Activated CD8-positive, alpha-beta memory T cell treated with anti-CD3 and anti-CD28 coated beads, Interleukin-2, amount 10 ng/mL, durations not matched to agents 7 days and 5 days (primary cell): ENCODE measurements around the gene ANKLE2. TPM values are rescaled to one million over a fixed set of nuclear protein-coding genes. Genes with fewer than 3 reads are reported as not detected.

ENCODE experiments used
- ATAC-seq: fragments of 150-1000 bp; cut with Tn5 transposase; one replicate; pipeline ENCODE4 v1.10.0; 2021; ENCODE audit warnings: moderate library complexity
- CTCF ChIA-PET: fragments of 350-600 bp; sonication (Branson Sonifier 250); formaldehyde crosslinking; loops from one replicate; lab custom pipeline; 2021; ENCODE audit warnings: antibody characterized with exemption; lab: Charles Lee
- DNase-seq: peaks from one replicate; pipeline ENCODE4 v3.0.0-alpha.2; 2020
- H3K27ac Mint-ChIP-seq: one replicate; pipeline ENCODE4 v1.8.0; 2021; ENCODE audit warnings: mild to moderate bottlenecking, mixed read lengths
- H3K27me3 Mint-ChIP-seq: one replicate; pipeline ENCODE4 v1.8.0; 2021; ENCODE audit warnings: mixed read lengths
- H3K36me3 Mint-ChIP-seq: one replicate; pipeline ENCODE4 v1.8.0; 2021; ENCODE audit warnings: mild to moderate bottlenecking, mixed read lengths
- H3K4me1 Mint-ChIP-seq: one replicate; pipeline ENCODE4 v1.8.0; 2021; ENCODE audit warnings: mixed read lengths
- H3K4me3 Mint-ChIP-seq: one replicate; pipeline ENCODE4 v1.8.0; 2021; ENCODE audit warnings: mild to moderate bottlenecking, moderate library complexity, mixed read lengths
- H3K9me3 Mint-ChIP-seq: one replicate; pipeline ENCODE4 v1.8.0; 2022; ENCODE audit warnings: low read depth, mixed read lengths
- total RNA-seq, 2 experiments: library from RNA; stranded (reverse); gene quantifications; one replicate each; pipeline ENCODE4 v1.2.3, GENCODE V29; 2021

The ANKLE2 gene
- total RNA-seq, 2 experiments from 2014 or later, result 105 to 106 TPM

- Mint-ChIP-seq H3K4me3 (no peak overlapping the region), H3K36me3 (peaks cover 61% of the 10 kb centered on the region), H3K27me3 (no peaks in the 10 kb centered on the region), H3K27ac (no peak overlapping the region), H3K9me3 (no peaks in the 10 kb centered on the region), H3K4me1 (peaks cover 3% of the 10 kb centered on the region)
- CTCF ChIA-PET, result no interaction called here
- ATAC-seq (no peak), DNase-seq (no peak)
These were observed 85.7 kb downstream of the ANKLE2 start for GRCh38 chr12:132675757-132676432.

Other genes with a start within 250 kb of the ANKLE2 start
- not detected for gene LRCOL1, start 151.2 kb downstream of the ANKLE2 start, total RNA-seq
- gene P2RX2, start 143.1 kb downstream of the ANKLE2 start, total RNA-seq, result not detected
- gene POLE, start 74.5 kb downstream of the ANKLE2 start, total RNA-seq, result 100 to 1,000 TPM; 170 to 221 TPM
- gene PXMP2, start 74.2 kb downstream of the ANKLE2 start, total RNA-seq, result 10 to 100 TPM; 23.3 to 26.0 TPM
- 10 to 100 TPM; 59.6 to 70.1 TPM for gene PGAM5, start 51.0 kb downstream of the ANKLE2 start, total RNA-seq
- gene GOLGA3, start 67.0 kb upstream of the ANKLE2 start, total RNA-seq, result 10 to 100 TPM; 60.0 to 60.4 TPM
- gene CHFR, start 125.8 kb upstream of the ANKLE2 start, total RNA-seq, result 10 to 100 TPM; 87.7 to 89.7 TPM
- gene ZNF605, start 194.5 kb upstream of the ANKLE2 start, total RNA-seq, result 10 to 100 TPM in 1 of 2 experiments, 1 to 10 TPM in 1; 8.9 to 10.0 TPM
- 10 to 100 TPM; 14.6 to 22.1 TPM for gene ZNF26, start 224.5 kb upstream of the ANKLE2 start, total RNA-seq